Kidney epithelial cell (primary cell): ENCODE data around the gene KLF7. TPM values are rescaled to one million over a fixed set of nuclear protein-coding genes. Genes with fewer than 3 reads are reported as not detected.

Source experiments
- DNase-seq: peaks from one replicate; pipeline ENCODE4 v3.0.0-alpha.2; 2010; ENCODE audit warnings: low read depth
- H3K27me3 ChIP-seq: 2 replicates; pipeline ENCODE4 v1.6.0; 2011; ENCODE audit warnings: low read length; ENCODE audit not compliant: control insufficient read depth, insufficient read depth
- H3K36me3 ChIP-seq: 2 replicates; pipeline ENCODE4 v1.5.1; 2011; ENCODE audit warnings: low read length; ENCODE audit not compliant: control insufficient read depth, insufficient read depth
- H3K4me3 ChIP-seq: 2 replicates; pipeline ENCODE4 v1.5.1; 2011; ENCODE audit warnings: low read depth, mild to moderate bottlenecking, control low read depth, low read length
- total RNA-seq: library from RNA; depleted of rRNA; stranded (reverse); fragments of >200 nt; gene quantifications from 2 replicates; pipeline ENCODE4 v1.2.3, GENCODE V29; 2015
- TF ChIP-seq, protein P1 (sequence below): IDR thresholded peaks from 2 replicates; pipeline ENCODE4 v1.5.1; 2011; ENCODE audit warnings: mild to moderate bottlenecking, moderate library complexity, low read length, control low read depth, inconsistent platforms; ENCODE audit not compliant: insufficient read depth, poor library complexity, severe bottlenecking

KLF7 gene
- total RNA-seq, 1 donor from 2014 or later = 58.7 TPM

DNA sequence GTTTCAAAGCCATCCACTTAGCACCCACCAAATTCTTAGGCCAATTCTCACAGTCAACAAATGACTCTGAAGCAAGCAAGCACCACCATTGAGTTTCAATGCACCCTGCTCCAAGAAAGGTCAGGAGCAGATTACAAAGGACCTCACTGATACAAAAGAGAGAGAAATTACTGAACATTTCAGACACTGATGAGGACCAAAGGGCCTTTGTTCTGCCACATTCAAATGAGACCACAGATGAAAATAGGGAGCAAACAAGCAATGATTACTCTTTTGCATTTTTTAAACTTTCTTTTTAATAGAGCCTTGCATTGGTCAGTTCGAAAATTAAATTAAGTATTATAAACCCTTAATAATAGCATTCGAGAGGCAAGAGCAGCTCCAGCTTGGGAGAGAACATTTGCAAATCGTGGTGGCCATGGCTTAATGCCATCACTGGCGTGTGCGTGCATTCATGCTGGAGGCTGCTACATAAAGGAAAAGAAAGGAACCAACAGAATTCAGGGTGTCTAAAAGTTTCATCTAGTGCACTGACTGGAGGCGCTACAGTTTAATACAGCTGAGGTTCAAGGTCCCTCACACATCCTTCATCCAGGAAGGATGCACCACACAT is 87.5 kb downstream of the KLF7 start:
- TF ChIP-seq, protein P1, sequence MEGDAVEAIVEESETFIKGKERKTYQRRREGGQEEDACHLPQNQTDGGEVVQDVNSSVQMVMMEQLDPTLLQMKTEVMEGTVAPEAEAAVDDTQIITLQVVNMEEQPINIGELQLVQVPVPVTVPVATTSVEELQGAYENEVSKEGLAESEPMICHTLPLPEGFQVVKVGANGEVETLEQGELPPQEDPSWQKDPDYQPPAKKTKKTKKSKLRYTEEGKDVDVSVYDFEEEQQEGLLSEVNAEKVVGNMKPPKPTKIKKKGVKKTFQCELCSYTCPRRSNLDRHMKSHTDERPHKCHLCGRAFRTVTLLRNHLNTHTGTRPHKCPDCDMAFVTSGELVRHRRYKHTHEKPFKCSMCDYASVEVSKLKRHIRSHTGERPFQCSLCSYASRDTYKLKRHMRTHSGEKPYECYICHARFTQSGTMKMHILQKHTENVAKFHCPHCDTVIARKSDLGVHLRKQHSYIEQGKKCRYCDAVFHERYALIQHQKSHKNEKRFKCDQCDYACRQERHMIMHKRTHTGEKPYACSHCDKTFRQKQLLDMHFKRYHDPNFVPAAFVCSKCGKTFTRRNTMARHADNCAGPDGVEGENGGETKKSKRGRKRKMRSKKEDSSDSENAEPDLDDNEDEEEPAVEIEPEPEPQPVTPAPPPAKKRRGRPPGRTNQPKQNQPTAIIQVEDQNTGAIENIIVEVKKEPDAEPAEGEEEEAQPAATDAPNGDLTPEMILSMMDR = no peak
- Histone ChIP-seq H3K36me3 (no peaks in the 10 kb centered on the region), H3K27me3 (no peaks in the 10 kb centered on the region), H3K4me3 (no peak overlapping the region)
- no peak for DNase-seq

GRCh38 chr2:207077266-207077665 is 88.5 kb downstream of the KLF7 start:
- Histone ChIP-seq H3K36me3 (no peaks in the 10 kb centered on the region), H3K4me3 (no peak overlapping the region), H3K27me3 (no peaks in the 10 kb centered on the region)
- no peak for DNase-seq
- TF ChIP-seq, protein P1 = no peak

DNA sequence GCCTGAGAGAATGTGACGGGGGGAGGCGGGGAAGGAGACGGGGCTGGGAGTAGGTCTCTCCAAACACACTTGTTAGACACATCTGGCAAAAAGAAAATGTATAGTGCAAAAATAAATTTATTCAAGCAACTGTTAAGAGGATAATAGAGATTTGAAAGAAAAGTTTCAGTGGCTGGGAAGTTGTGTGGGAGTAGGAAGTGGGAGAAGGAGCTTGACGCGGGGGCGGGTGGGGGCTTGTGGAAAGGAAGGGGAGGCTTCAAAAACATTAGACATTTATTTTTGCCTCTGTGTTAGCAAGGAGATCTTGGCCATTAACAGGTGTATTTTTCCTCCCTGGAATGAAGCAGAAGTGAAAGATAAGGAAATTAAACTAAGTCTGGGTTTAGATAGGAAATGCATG is 90.3 kb downstream of the KLF7 start:
- no peak for DNase-seq
- H3K27me3 ChIP-seq = no peaks in the 10 kb centered on the region
- H3K36me3 ChIP-seq = no peaks in the 10 kb centered on the region
- H3K4me3 ChIP-seq = no peak overlapping the region
- TF ChIP-seq, protein P1 = no peak

- no peaks in the 10 kb centered on the region for H3K27me3 ChIP-seq
- no peak overlapping the region for H3K4me3 ChIP-seq
- no peak for DNase-seq
- TF ChIP-seq, protein P1 = no peak
- H3K36me3 ChIP-seq = no peaks in the 10 kb centered on the region
Measured at GRCh38 chr2:207073801-207074678, 91.7 kb downstream of the KLF7 start.

DNA sequence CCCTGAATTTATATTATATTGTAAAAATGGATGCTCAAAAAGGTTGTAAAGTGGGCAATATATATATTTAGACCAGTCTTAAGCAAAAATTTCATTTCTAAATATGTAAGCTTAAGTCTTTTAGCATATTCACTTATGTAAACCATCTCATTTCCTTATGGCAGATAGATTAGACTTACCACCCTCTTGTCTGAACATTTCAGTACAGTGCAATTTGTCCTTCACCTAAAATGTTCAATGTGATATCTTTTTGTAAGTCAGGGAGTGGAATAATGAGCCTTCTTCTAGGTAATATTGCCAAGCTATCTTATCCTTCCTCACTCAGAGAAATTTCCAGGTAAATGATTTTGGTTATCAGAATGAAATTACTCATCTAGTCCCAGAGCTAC is 92.3 kb downstream of the KLF7 start:
- no peak overlapping the region for H3K4me3 ChIP-seq
- DNase-seq = no peak
- H3K27me3 ChIP-seq = no peaks in the 10 kb centered on the region
- no peaks in the 10 kb centered on the region for H3K36me3 ChIP-seq
- TF ChIP-seq, protein P1 = no peak
